Nephron progenitor cell (in vitro differentiated cells): ENCODE results near the gene TNFRSF11A.

Experiments used
- DNase-seq: peaks from one replicate; pipeline ENCODE4 v3.0.0; 2021
- H3K27ac Mint-ChIP-seq: 2 replicates; pipeline ENCODE4 v1.8.0; 2021; ENCODE audit warnings: mild to moderate bottlenecking, moderate library complexity, mixed read lengths
- H3K27me3 Mint-ChIP-seq: 2 replicates; pipeline ENCODE4 v1.8.0; 2021; ENCODE audit warnings: mild to moderate bottlenecking, low read depth, mixed read lengths; ENCODE audit not compliant: poor library complexity
- H3K36me3 Mint-ChIP-seq: 2 replicates; pipeline ENCODE4 v1.8.0; 2021; ENCODE audit warnings: low read depth, mixed read lengths
- H3K4me1 Mint-ChIP-seq: 2 replicates; pipeline ENCODE4 v1.8.0; 2021; ENCODE audit warnings: mixed read lengths
- H3K4me3 Mint-ChIP-seq: 2 replicates; pipeline ENCODE4 v1.8.0; 2021; ENCODE audit warnings: mild to moderate bottlenecking, moderate library complexity, mixed read lengths
- H3K9me3 Mint-ChIP-seq: 2 replicates; pipeline ENCODE4 v1.8.0; 2021; ENCODE audit warnings: mild to moderate bottlenecking, moderate library complexity, mixed read lengths
- CTCF ChIP-seq: fragments of 200-600 bp; sonication (generic); IDR thresholded peaks from 2 replicates; pipeline ENCODE4 v1.5.0; 2021; ENCODE audit warnings: antibody characterized with exemption

Gene TNFRSF11A

GRCh38 chr18:62403120-62403519, 78.0 kb downstream of the TNFRSF11A start:
- no peak overlapping the region for H3K27ac Mint-ChIP-seq
- H3K4me1 Mint-ChIP-seq, result peaks cover 11% of the 10 kb centered on the region
- no peak overlapping the region for H3K4me3 Mint-ChIP-seq
- peaks cover 4% of the 10 kb centered on the region for H3K9me3 Mint-ChIP-seq
- H3K36me3 Mint-ChIP-seq, result no peaks in the 10 kb centered on the region
- TF ChIP-seq CTCF, result no peak
- peaks cover 2% of the 10 kb centered on the region for H3K27me3 Mint-ChIP-seq
- no peak for DNase-seq

GRCh38 chr18:62404881-62405280, 79.8 kb downstream of the TNFRSF11A start:
- Mint-ChIP-seq H3K4me1 (peaks cover 8% of the 10 kb centered on the region), H3K36me3 (no peaks in the 10 kb centered on the region), H3K27me3 (peaks cover 2% of the 10 kb centered on the region), H3K9me3 (peaks cover 9% of the 10 kb centered on the region), H3K27ac (no peak overlapping the region), H3K4me3 (no peak overlapping the region)
- TF ChIP-seq CTCF, result no peak
- no peak for DNase-seq

- Mint-ChIP-seq H3K4me3 (no peak overlapping the region), H3K4me1 (no peaks in the 10 kb centered on the region), H3K9me3 (peaks cover 13% of the 10 kb centered on the region), H3K27me3 (peaks cover 9% of the 10 kb centered on the region), H3K36me3 (no peaks in the 10 kb centered on the region), H3K27ac (no peak overlapping the region)
- no peak for DNase-seq
- no peak for TF ChIP-seq CTCF
These were observed 82.5 kb downstream of the TNFRSF11A start for GRCh38 chr18:62407660-62408059.

GRCh38 chr18:62409821-62410220, 84.7 kb downstream of the TNFRSF11A start:
- Mint-ChIP-seq H3K4me3 (no peak overlapping the region), H3K4me1 (no peaks in the 10 kb centered on the region), H3K9me3 (peaks cover 9% of the 10 kb centered on the region), H3K36me3 (no peaks in the 10 kb centered on the region), H3K27ac (no peak overlapping the region), H3K27me3 (peaks cover 10% of the 10 kb centered on the region)
- DNase-seq, result no peak
- no peak for TF ChIP-seq CTCF

- no peaks in the 10 kb centered on the region for H3K36me3 Mint-ChIP-seq
- no peaks in the 10 kb centered on the region for H3K4me1 Mint-ChIP-seq
- peaks cover 10% of the 10 kb centered on the region for H3K27me3 Mint-ChIP-seq
- peaks cover 9% of the 10 kb centered on the region for H3K9me3 Mint-ChIP-seq
- H3K4me3 Mint-ChIP-seq, result no peak overlapping the region
- no peak overlapping the region for H3K27ac Mint-ChIP-seq
- no peak for DNase-seq
- TF ChIP-seq CTCF, result no peak
These were observed 87.3 kb downstream of the TNFRSF11A start for GRCh38 chr18:62412231-62412979.

- TF ChIP-seq CTCF, result no peak
- H3K36me3 Mint-ChIP-seq, result no peaks in the 10 kb centered on the region
- H3K9me3 Mint-ChIP-seq, result peaks cover 9% of the 10 kb centered on the region
- peaks cover 10% of the 10 kb centered on the region for H3K27me3 Mint-ChIP-seq
- no peak overlapping the region for H3K27ac Mint-ChIP-seq
- DNase-seq, result no peak
- H3K4me1 Mint-ChIP-seq, result no peaks in the 10 kb centered on the region
- H3K4me3 Mint-ChIP-seq, result no peak overlapping the region
These were observed 88.1 kb downstream of the TNFRSF11A start for GRCh38 chr18:62413206-62413605.
